Stimulated activated CD8-positive, alpha-beta memory T cell treated with anti-CD3 and anti-CD28 coated beads, Interleukin-7, amount 100 ng/mL, for 24 hours (primary cell): ENCODE data around the gene CRYM.
"Not testable (repeated sequence)": the region's sequence is repeated elsewhere in the genome, so short reads cannot be mapped to it uniquely, and the experiment has no call there.

Experiments
- DNase-seq: peaks from one replicate; pipeline ENCODE4 v3.0.0-alpha.2; 2020; ENCODE audit warnings: low read depth

CRYM gene

GRCh38 chr16:21277927-21278706, at the start of gene CRYM:
Gene CRYM, minus strand, starts transcription at chr16:21278290. Its CDS starts 39 bp downstream, at chr16:21278251.
- DNase-seq = no peak

DNA sequence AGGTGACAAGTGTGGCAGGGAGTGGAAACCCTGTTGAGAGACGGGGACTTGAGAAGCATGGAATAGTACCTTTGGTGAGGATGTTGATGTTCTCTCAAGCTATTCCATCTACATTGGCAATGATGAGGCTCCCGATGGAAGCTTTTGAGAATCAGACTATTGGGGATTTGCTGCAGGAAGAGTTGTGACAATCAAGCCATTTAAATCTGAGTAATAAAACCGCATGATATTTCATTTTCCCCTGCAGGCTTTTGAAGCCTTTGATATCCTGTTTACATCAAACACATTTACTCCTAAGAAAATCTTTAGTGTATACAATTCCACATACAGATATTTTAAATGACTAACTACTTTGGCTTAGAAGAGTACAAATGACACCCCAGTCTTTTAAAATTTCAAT, 49.0 kb upstream of the CRYM start:
- no peak for DNase-seq

DNA sequence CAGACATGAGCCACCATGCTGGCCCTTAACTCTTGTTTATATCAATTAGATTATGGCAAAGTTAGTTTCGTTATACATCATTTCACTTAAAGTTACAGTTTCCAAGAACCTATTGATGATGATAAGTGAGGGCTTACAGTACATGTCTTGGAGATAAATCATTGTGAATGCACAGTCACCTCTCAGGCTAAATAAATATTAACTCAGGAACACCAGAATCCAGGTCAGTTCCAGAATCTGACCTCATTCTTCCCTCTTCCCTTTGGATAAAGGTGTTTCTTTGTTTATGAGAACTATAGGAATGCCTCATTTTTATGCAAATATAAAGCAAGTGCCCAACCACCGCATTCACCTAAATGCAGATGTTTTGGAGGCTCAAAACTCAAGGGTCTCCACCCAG, 48.4 kb upstream of the CRYM start:
- DNase-seq = no peak

DNA sequence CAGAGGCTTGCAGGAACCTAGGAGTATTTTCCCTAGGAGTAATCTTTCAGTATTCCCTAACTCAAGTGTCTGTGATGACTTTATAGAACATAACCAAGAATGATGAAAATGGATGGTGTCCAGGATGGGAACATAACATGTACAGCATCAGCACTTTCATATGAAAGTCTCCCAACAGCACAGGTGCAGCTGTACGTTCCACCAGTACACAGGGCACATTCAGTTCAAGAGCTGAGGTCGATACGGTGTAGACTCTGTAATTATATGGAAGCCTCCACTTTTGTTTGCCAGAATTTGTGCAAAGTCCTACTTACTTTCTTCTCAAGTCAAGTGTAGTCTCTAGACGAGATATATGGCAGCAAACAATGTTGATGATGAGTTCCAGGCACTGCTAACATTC, 46.2 kb upstream of the CRYM start:
- no peak for DNase-seq

GRCh38 chr16:21322251-21322650, 44.2 kb upstream of the CRYM start:
- not testable (repeated sequence) for DNase-seq

GRCh38 chr16:21321736-21322135, 43.6 kb upstream of the CRYM start:
- DNase-seq = no peak

DNA sequence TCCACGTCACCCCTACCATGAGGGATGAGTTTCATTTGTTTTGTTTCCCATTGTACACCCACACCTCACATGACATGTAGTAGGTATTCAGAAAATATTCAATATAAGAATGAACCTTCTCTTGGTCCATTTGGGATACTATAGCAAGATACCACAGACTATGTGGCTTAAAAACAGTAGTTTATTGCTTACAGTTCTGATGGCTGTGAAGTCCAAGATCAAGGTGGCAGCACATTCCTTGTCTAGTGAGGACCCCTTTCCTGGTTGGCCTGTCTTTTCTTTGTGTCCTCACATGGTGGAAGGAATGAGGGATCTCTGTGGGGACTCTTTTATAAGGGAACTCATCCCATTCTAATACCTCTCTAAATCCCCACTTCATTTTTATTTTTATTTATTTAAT, 36.2 kb upstream of the CRYM start:
- DNase-seq = no peak

DNA sequence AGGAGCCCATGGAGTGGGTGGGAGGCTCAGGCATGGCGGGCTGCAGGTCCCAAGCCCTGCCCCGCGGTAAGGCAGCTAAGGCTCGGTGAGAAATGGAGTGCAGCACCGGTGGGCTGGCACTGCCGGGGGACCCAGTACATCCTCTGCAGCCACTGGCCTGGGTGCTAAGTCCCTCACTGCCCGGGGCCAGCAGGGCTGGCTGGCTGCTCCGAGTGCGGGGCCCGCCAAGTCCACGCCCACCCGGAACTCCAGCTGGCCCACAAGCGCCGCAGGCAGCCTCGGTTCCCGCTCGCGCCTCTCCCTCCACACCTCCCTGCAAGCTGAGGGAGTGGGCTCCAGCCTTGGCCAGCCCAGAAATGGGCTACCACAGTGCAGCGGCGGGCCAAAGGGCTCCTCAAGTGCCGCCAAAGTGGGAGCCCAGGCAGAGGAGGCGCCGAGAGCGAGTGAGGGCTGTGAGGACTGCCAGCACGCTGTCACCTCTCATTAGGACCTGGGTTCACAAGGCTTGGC, 34.8 kb upstream of the CRYM start:
- DNase-seq = not testable (repeated sequence)

GRCh38 chr16:21312046-21312445, 34.0 kb upstream of the CRYM start:
- not testable (repeated sequence) for DNase-seq

DNA sequence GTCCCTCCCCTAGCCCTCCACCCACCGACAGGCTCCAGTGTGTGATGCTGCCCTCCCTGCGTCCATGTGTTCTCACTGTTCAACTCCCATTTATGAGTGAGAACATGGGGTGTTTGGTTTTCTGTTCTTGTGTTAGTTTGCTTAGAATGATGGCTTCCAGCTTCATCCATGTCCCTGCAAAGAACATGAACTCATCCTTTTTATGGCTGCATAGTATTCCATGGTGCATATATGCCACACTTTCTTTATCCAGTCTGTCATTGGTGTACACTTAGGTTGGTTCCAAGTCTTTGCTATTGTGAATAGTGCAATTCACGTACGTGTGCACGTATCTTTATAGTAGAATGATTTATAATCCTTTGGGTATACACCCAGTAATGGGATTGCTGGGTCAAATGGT, 28.6 kb upstream of the CRYM start:
- DNase-seq = not testable (repeated sequence)

DNA sequence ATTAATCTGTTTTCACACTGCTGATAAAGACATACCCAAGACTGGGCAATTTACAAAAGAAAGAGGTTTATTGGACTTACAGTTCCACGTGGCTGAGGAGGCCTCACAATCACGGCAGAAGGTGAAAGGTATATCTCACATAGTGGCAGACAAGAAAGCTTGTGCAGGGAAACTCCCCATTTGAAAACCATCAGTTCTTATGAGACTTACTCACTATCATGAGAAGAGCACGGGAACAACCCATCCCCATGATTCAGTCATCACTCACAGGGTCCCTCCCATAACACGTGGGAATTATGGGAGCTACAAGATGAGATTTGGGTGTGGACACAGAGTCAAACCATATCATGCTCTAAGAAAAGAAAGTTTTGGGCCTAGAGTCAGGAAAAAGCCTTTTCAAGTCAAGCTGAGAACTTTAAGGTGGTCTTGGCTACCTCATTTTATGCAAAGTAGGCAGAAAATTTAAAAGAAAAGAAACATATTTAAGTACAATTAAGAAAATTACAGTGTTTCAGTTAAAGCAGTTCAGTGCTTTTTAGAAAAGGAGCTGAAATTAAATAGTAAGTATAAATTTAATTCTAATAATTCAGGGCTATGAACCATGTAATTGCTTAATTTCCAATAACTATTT, 24.9 kb upstream of the CRYM start:
- DNase-seq = no peak

DNA sequence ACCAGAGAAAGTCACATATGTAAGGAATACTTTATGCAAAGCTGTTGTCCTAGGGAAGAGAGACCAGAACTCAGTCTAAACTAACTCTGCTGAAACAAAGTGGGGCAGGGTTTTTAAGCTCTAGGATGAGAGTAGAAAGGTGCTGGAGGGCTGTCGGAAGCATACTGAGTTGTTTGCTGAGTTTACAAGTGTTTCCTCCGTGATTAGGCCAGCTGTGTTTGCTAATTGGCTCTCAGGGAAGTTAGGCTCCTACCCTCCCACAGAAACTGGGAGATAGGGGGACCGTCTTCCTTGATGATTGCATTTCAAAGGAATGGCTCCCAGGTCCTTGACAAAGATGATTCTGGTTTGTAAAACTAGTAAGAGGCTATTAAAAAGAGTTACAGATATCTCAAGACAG, 24.4 kb upstream of the CRYM start:
- no peak for DNase-seq

DNA sequence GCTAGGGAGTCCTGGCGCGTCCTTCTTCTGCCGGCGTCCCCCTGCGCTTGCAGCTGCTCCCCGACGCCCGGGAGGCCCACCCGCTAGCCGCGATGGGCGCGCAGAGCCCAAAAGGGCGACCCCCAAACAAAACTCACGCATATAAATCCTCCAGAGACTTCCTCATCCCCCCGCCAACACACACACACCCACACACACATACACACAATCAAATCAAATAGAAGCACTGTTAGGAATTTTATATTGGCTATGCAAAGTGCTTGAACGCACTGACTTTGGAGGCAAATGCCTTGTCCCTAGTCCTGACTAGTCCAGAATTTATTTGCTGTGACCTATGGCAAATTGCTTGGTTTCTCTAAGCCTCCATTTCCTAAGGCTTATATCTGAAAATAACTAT, 23.8 kb upstream of the CRYM start:
- DNase-seq = no peak

DNA sequence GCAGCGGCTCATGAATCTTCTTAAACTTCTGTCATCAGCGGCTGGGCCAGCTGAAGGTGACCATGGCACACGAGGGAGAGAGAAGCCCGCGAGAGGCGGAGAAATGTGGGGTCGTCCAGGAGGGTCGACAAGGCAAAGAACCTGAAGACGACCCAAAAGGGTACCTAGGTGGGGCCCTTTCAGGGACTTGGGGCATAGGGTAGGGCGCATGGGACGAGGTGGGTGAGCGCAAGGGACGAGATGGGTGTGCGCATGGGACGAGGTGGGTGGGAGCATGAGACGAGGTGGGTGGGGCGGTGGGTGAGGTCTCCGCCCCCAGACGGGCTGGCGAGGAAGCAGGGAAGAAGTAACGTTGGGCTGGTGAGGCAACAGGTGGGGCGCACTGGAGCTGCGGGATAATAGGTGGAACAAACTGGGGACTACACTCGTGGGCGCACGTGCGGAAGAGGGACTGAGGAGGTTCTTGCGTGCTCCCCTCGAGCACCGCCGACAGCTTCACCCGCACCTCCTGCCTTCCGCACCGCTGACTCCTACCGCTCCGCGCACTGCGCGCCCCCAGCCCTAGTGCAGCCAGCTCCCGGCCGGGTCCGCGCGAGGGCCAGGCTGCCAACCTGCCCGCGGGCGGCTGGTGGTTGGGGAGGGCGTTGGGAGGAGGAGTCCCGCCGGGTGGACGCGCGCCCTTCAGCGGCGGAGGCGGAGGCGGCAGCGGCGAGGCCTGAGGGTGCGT, 23.2 kb upstream of the CRYM start:
- DNase-seq = no peak

GRCh38 chr16:21300309-21301167, 22.4 kb upstream of the CRYM start:
- DNase-seq = peak; percentile 30

- DNase-seq = not testable (repeated sequence)
Observed at GRCh38 chr16:21289789-21290188, 11.7 kb upstream of the CRYM start.

DNA sequence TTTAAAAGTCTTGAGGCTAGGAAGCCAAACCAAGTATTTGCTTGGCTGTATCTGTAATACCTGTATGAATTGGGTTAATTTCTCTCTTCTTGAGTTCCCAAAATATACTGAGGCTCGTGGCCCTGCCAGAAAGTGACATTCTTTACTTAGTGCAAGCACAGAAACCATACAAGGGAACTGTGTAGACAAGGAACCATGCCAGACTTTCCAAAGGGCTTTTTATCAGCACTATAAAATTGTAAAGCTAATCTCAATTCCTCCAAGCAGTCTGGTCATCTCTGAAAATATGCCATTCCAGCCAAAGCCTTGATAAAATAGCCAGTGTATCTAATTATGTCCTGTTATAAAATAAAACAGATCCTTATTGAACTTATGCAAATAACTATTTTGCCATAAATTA, 7.2 kb upstream of the CRYM start:
- DNase-seq = no peak

- DNase-seq = no peak
Observed at GRCh38 chr16:21284414-21284813, 6.3 kb upstream of the CRYM start.

DNA sequence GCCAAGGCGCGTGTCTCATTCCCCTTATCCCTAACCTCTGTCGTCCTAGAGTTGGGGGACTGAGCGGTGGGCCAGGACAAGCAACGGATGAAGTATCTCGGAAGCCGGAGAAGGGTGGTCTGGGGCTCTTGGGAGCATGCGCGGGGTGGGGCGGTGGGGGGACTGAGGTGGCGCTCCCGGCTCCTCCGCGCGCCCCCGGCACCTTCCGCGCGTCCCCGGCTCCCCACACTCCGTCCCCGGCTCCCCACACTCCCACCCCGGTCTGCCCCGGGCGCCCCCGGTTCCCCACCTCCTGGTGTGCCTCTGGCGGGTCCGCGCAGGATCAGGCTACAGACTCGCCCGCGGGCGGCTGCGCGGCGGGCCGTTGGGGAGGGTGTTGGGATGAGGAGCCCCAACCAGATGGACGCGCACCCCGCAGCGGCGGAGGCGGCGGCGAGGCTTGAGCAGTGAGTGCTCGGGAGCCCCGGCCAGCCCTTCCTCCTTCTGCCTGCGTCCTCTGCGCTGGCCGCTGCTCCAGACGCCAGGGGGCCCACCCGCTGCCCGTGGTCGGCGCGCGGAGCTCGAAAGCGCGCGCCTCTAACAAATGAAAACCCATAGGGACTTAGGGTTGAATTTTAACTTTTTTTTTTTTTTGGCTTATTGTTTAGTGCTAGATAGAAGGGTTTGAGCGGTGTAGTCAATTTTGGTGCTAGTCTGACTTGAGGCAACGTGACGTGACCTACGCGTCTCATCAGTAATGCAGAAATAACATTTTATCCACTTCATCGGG, 5.6 kb upstream of the CRYM start:
- no peak for DNase-seq

DNA sequence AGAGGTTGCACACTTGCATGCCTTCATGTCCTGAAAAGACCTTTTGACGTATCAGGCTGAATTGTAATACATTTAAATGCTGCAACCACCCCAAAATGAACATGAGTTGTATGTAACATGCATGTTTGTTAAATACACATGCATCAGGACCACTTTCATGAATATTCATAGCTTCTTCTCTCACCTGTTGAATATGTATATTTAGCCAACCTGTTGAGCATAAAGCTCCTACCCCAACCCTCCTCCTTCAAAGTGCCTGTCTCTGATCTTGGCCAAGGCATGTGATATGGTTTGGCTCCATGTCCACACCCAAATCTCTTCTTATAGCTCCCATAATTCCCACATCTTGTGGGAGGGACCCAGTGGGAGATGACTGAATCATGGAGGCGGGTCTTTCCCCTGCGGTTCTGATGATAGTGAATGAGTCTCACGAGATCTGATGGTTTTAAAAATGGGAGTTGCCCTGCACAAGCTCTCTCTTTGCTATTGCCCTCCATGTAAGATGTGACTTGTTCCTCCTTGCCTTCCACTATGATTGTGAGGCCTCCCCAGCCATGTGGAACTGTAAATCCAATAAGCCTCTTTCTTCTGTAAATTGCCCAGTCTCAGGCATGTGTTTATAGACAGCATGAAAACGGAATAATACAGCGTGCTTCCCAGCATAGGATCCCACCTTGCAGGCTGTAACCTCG, 3.8 kb upstream of the CRYM start:
- DNase-seq = no peak

GRCh38 chr16:21279501-21279900, 1.4 kb upstream of the CRYM start:
- DNase-seq = no peak
